IgD-negative memory B cell (primary cell): ENCODE results near the gene SLC26A11. TPM values are rescaled to one million over a fixed set of nuclear protein-coding genes. Genes with fewer than 3 reads are reported as not detected.

Source experiments
- H3K27ac Mint-ChIP-seq, 3 donors: one replicate each; pipeline ENCODE4 v1.8.0; 2020 to 2022; ENCODE audit warnings: mild to moderate bottlenecking in 3 of 3, mixed read lengths in 3 of 3, moderate library complexity in 1 of 3
- H3K27me3 Mint-ChIP-seq: one replicate; pipeline ENCODE4 v1.8.0; 2021; ENCODE audit warnings: mixed read lengths
- H3K36me3 Mint-ChIP-seq: one replicate; pipeline ENCODE4 v1.8.0; 2020; ENCODE audit warnings: mild to moderate bottlenecking, mixed read lengths
- H3K4me1 Mint-ChIP-seq, 3 donors: one replicate each; pipeline ENCODE4 v1.8.0; 2020 to 2022; ENCODE audit warnings: mixed read lengths in 3 of 3, mild to moderate bottlenecking in 1 of 3
- H3K4me3 Mint-ChIP-seq, 4 donors: one replicate each; pipeline ENCODE4 v1.8.0; 2020 to 2022; ENCODE audit warnings: mild to moderate bottlenecking in 4 of 4, mixed read lengths in 4 of 4, moderate library complexity in 3 of 4
- H3K9me3 Mint-ChIP-seq, 3 donors: one replicate each; pipeline ENCODE4 v1.8.0; 2020 to 2021; ENCODE audit warnings: mixed read lengths in 3 of 3, mild to moderate bottlenecking in 1 of 3
- polyA plus RNA-seq: library from polyadenylated mRNA; unstranded; fragments of 300-500 nt; fragmentation: Illumina TruSeq; gene quantifications from one replicate; pipeline ENCODE4 v1.2.3, GENCODE V29; 2021

SLC26A11 gene
- polyA plus RNA-seq, 1 donor from 2014 or later: 2.7 TPM

DNA sequence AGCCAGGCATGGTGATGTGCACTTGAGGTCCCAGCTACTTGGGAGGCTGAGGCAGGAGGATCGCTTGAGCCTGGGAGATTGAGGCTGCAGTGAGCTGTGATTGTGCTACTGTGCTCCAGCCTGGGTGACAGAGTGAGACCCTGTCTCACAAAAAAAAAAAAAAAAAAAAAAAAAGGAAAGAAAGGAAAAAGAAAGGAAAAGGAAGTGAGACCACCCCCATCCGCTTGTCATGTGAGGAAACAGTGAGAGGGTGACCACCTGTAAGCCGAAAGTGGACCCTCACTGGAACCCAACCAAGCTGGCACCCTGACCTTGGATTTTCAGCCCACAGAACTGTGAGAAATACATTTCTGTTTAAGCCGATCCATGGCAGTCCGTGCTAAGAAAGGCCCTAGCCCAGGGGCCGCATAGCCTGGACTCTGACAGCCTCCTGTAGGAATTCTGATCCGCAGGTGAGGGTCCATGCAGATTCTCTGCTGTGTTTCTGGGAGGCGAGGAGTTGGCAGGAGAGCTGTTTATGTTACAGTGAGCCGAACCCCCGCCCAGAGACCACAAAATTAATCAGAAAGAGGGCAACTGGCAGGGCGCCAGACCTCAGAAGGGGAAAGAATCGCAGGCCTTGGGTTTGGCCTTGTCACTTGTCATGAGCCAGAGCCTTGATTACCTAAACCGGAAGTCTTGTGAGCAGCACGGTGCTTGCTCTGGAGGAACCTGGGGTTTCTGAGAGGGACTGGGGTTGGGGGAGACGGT lies 1.0 kb upstream of the SLC26A11 start:
- Mint-ChIP-seq H3K4me3 (peak overlapping the region; percentile 88 to 95 (median 90)), H3K27ac (peak overlapping the region; percentile 87 to 99 (median 89)), H3K4me1 (peaks cover 6 to 13% (median 12%) of the 10 kb centered on the region in 3 donors), H3K36me3 (no peaks in the 10 kb centered on the region), H3K27me3 (no peaks in the 10 kb centered on the region), H3K9me3 (no peaks in the 10 kb centered on the region)

DNA sequence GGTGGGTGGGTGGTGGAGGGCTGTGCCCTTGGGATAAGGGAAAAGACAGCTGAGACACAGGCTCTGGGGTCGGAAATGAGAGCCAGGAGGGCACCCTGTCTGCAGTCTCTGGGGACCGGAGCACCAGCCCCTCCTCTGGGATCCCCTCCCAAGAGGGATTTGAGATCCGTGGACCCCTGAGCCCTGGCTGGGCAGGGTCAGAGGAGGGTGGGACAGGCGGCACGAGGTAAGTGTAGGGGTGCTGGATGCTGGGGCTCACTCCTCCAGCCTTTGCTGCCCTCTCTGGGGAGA lies 519 bp upstream of the SLC26A11 start:
- Mint-ChIP-seq H3K4me1 (peaks cover 6 to 13% (median 12%) of the 10 kb centered on the region in 3 donors), H3K9me3 (no peaks in the 10 kb centered on the region), H3K27me3 (no peaks in the 10 kb centered on the region), H3K27ac (peak overlapping the region; percentile 87 to 99 (median 89)), H3K36me3 (no peaks in the 10 kb centered on the region), H3K4me3 (peak overlapping the region; percentile 88 to 95 (median 90))

DNA sequence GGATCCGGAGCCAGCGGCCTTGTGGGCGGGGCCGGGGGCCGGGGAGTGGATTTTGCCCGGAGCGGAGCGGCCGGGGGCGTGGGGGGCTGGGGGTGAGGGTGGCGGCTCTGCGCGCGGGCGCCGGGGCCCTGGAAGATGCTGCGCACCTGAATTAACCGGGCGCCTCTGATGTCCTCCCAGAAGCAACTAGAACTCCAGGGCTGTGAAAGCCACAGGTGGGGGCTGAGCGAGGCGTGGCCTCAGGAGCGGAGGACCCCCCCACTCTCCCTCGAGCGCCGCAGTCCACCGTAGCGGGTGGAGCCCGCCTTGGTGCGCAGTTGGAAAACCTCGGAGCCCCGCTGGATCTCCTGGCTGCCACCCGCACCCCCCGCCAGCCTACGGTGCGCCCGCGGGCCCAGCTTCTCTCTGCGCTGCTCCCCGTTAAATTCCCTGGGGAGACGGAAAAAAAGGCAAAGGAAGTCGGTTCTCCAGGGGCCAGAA lies 549 bp downstream of the SLC26A11 start:
- H3K27me3 Mint-ChIP-seq: no peaks in the 10 kb centered on the region
- H3K9me3 Mint-ChIP-seq: no peaks in the 10 kb centered on the region
- no peaks in the 10 kb centered on the region for H3K36me3 Mint-ChIP-seq
- peaks cover 6 to 13% (median 12%) of the 10 kb centered on the region in 3 donors for H3K4me1 Mint-ChIP-seq
- H3K4me3 Mint-ChIP-seq: peak overlapping the region; percentile 73 to 91 (median 82)
- H3K27ac Mint-ChIP-seq: peak overlapping the region in 2 of 3 donors; percentile 25 to 27

GRCh38 chr17:80221351-80222105 lies 1.3 kb downstream of the SLC26A11 start:
- Mint-ChIP-seq H3K4me3 (peak overlapping the region; percentile 73 to 91 (median 82)), H3K4me1 (peaks cover 6 to 13% (median 10%) of the 10 kb centered on the region in 3 donors), H3K36me3 (peaks cover 1% of the 10 kb centered on the region), H3K27me3 (no peaks in the 10 kb centered on the region), H3K9me3 (no peaks in the 10 kb centered on the region), H3K27ac (peak overlapping the region in 1 of 3 donors; percentile 25)

DNA sequence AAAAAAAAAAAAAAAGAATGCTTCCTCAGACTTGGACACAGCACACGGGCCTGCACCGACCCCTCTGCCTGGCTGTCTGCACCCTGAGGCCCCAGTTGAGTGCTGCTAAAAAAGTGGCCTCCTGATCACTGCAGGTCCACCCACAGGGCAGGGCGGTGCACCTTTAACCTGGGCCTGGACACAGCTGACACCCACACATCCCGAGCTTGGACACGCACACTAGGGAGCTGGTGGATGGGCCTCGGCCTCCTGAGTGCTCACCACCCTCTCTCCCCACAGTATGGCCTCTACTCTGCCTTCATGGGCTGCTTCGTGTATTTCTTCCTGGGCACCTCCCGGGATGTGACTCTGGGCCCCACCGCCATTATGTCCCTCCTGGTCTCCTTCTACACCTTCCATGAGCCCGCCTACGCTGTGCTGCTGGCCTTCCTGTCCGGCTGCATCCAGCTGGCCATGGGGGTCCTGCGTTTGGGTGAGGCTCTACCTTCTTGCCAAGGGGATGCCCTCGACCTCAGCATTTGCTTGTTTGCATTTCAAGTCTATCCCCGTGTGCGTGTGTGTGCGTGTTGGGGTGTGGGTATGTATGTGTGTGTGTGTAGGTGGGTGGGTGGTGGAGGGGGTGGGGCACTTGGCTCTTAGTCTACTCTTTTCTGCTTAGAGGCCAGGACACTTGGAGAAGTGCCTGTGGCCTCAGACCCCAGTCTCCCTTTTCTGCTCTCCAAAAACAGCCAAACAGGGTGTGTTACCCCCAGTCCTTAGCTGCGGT lies 2.3 kb downstream of the SLC26A11 start:
- Mint-ChIP-seq H3K4me3 (peak overlapping the region; percentile 44 to 82 (median 68)), H3K4me1 (peaks cover 6 to 11% (median 8%) of the 10 kb centered on the region in 3 donors), H3K27me3 (no peaks in the 10 kb centered on the region), H3K27ac (peak overlapping the region in 1 of 3 donors; percentile 84), H3K9me3 (no peaks in the 10 kb centered on the region), H3K36me3 (peaks cover 1% of the 10 kb centered on the region)

- Mint-ChIP-seq H3K27me3 (no peaks in the 10 kb centered on the region), H3K27ac (peak overlapping the region in 1 of 3 donors; percentile 84), H3K9me3 (no peaks in the 10 kb centered on the region), H3K4me1 (peaks cover 5 to 11% (median 6%) of the 10 kb centered on the region in 3 donors), H3K4me3 (peak overlapping the region; percentile 30 to 82 (median 52)), H3K36me3 (peaks cover 1% of the 10 kb centered on the region)
Measured at GRCh38 chr17:80223142-80223815, 3.1 kb downstream of the SLC26A11 start.

DNA sequence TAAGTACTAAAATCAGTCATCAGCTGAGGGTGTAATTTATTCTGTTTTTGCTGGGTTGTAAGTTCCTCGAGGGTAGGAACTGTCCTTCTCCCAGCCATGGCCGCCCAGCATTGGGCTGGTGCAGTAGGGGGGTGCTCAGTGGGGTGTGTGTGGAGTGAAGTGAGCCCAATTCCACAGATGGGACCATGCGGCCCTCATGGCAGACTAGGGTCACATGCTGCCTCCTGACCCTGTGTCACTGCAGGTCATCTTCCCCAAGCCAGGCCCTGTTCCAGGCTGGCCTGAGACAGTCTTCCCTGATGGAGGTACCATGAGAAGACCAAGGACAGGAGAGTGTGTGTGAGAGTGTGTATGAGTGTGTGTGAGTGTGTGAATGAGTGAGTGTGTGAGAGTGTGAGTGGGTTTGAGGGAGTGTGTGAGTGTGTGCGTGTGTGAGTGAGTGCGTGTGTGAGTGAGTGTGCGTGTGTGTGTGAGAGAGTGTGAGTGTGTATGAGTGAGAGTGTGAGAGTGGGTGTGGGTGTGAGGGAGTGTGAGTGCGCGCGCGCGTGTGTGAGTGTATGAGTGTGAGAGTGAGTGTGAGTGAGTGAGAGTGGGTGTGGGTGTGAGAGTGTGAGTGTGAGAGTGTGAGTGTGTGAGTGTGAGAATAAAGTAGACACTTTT lies 3.7 kb downstream of the SLC26A11 start:
- Mint-ChIP-seq H3K4me3 (peak overlapping the region in 1 of 4 donors; percentile 82), H3K27ac (peak overlapping the region in 1 of 3 donors; percentile 47), H3K36me3 (peaks cover 1% of the 10 kb centered on the region), H3K4me1 (peaks cover 5 to 7% (median 6%) of the 10 kb centered on the region in 3 donors), H3K27me3 (no peaks in the 10 kb centered on the region), H3K9me3 (no peaks in the 10 kb centered on the region)

GRCh38 chr17:80224683-80225082 lies 4.5 kb downstream of the SLC26A11 start:
- peaks cover 1% of the 10 kb centered on the region for H3K36me3 Mint-ChIP-seq
- H3K27me3 Mint-ChIP-seq: no peaks in the 10 kb centered on the region
- peak overlapping the region in 1 of 3 donors; percentile 47 for H3K27ac Mint-ChIP-seq
- H3K4me1 Mint-ChIP-seq: peaks cover 0 to 2% (median 0%) of the 10 kb centered on the region in 3 donors
- peak overlapping the region in 1 of 4 donors; percentile 15 for H3K4me3 Mint-ChIP-seq
- no peaks in the 10 kb centered on the region for H3K9me3 Mint-ChIP-seq

- peak overlapping the region in 1 of 4 donors; percentile 39 for H3K4me3 Mint-ChIP-seq
- no peak overlapping the region for H3K27ac Mint-ChIP-seq
- H3K27me3 Mint-ChIP-seq: no peaks in the 10 kb centered on the region
- peaks cover 0 to 2% (median 0%) of the 10 kb centered on the region in 3 donors for H3K4me1 Mint-ChIP-seq
- no peaks in the 10 kb centered on the region for H3K9me3 Mint-ChIP-seq
- H3K36me3 Mint-ChIP-seq: peaks cover 1% of the 10 kb centered on the region
Measured at GRCh38 chr17:80225230-80225629, 5.0 kb downstream of the SLC26A11 start.

- H3K4me1 Mint-ChIP-seq: no peaks in the 10 kb centered on the region
- peaks cover 3% of the 10 kb centered on the region for H3K36me3 Mint-ChIP-seq
- H3K27ac Mint-ChIP-seq: no peak overlapping the region
Measured at GRCh38 chr17:80227156-80227555, 6.9 kb downstream of the SLC26A11 start.

DNA sequence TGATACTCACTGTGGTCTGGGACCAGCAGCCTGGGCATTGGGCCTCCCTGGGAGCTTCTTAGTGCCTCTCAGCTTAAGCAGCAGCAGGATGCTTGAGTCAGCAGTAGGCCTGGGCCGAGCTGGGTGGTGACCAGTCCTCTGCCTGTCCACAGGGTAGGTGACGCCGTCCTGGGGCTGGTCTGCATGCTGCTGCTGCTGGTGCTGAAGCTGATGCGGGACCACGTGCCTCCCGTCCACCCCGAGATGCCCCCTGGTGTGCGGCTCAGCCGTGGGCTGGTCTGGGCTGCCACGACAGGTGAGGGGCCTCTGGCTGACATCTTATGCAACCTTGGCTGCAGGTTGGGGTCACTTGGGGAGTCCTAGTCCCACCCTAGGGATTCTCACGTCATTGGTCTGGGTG lies 7.4 kb downstream of the SLC26A11 start:
- Mint-ChIP-seq H3K4me3 (no peak overlapping the region), H3K27me3 (no peaks in the 10 kb centered on the region), H3K4me1 (no peaks in the 10 kb centered on the region), H3K36me3 (peaks cover 3% of the 10 kb centered on the region), H3K9me3 (peaks cover 0 to 7% (median 6%) of the 10 kb centered on the region in 3 donors), H3K27ac (no peak overlapping the region)

More at GRCh38 chr17:80227156-80227555, 6.9 kb downstream of the SLC26A11 start:
- Mint-ChIP-seq H3K4me3 (peak overlapping the region in 1 of 4 donors; percentile 53), H3K27me3 (no peaks in the 10 kb centered on the region), H3K9me3 (peaks cover 0 to 6% (median 3%) of the 10 kb centered on the region in 3 donors)

DNA sequence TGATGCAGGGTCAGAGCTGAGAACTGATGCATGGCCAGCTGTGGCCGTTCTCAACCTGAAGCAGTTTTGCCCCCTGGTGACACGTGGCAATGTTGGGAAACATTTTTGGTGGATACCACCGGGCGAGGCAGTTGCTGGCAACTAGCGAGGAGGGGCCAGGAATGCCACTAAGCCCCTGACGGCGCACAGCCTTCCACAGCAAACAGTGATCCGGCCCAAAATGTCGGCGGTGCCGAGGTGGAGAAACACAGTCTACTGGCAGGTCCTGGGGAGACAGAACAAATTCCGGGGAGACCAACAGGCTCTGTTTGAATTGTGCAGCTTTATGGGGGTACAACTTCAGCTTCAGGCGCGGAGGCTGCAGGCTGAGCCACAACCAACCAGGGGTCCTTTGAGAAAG lies 8.2 kb downstream of the SLC26A11 start:
- Mint-ChIP-seq H3K4me3 (no peak overlapping the region), H3K4me1 (no peaks in the 10 kb centered on the region), H3K36me3 (peaks cover 3% of the 10 kb centered on the region), H3K27ac (no peak overlapping the region), H3K27me3 (no peaks in the 10 kb centered on the region), H3K9me3 (peaks cover 2 to 11% (median 10%) of the 10 kb centered on the region in 3 donors)

- Mint-ChIP-seq H3K4me3 (no peak overlapping the region), H3K27ac (no peak overlapping the region), H3K36me3 (peaks cover 3% of the 10 kb centered on the region), H3K9me3 (peaks cover 2 to 12% (median 10%) of the 10 kb centered on the region in 3 donors), H3K27me3 (no peaks in the 10 kb centered on the region), H3K4me1 (no peaks in the 10 kb centered on the region)
Measured at GRCh38 chr17:80229011-80229410, 8.8 kb downstream of the SLC26A11 start.

GRCh38 chr17:80232438-80232837 lies 12.2 kb downstream of the SLC26A11 start:
- Mint-ChIP-seq H3K4me1 (no peaks in the 10 kb centered on the region), H3K27ac (no peak overlapping the region), H3K36me3 (peaks cover 2% of the 10 kb centered on the region), H3K9me3 (peaks cover 2 to 19% (median 16%) of the 10 kb centered on the region in 3 donors), H3K4me3 (no peak overlapping the region), H3K27me3 (no peaks in the 10 kb centered on the region)
